Measurements from ENCODE around the gene CEP70. TPM values are rescaled to one million over a fixed set of nuclear protein-coding genes. Genes with fewer than 3 reads are reported as not detected.

Gene CEP70
- total and polyA plus RNA-seq, 2 of the 13 experiments (the other 11 are each of a cell fraction or from before 2014, with no cell fraction given): 4.0 to 22.3 TPM

DNA sequence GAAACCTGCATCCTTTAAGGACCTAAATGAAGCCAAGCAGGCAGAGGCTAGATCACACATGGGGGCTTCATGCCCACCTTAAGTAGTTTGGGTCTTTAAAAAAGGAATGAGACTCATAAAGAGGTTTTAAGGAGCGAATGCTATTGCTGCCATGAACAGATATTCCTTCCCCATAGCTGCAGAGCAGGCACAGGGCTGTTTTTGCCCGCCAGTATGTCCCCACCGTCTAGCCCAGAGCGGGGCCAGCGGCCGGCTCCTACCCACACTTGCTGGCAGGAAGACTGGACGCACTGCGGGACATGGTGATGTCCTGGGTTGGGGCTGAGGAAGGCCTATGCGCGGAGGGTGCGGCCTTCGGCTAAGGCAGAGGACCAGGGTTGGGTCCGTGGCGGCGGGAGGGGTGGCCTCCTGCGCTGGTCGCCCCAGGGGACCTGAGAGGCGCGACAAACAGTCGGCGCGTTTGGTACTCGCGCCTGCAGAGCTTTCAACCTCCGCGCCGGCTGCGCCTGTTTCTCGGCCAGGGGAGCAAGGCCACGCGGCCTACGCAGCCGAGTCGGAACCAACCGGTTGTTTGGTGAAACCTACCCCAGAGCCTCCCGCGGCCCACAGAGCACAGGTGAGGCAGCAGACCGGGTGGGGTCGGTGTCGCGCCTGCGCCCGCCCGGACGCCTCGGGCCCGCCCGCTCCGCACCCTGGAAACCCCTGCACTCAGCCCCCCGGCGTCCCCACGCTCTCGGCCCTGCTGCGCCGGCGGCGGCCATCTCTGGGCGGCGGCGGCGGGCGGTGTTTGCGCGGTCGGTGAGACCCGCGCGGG is 14.5 kb upstream of the CEP70 start, which contains the start of gene FAIM (continued):
- TF ChIP-seq RXRA (CRISPR knock-in tag; IDR thresholded peaks at IDR 0.05) (peak; percentile 66; the same call in 1 of the 2 replicates), ETV6 (CRISPR knock-in tag; conservative IDR thresholded peaks at IDR 0.05) (no peak), ARID2 (CRISPR knock-in tag; IDR thresholded peaks at IDR 0.05; ENCODE audit: borderline replicate concordance) (no peak; the same call in 1 of the 2 replicates), BHLHE40 (IDR thresholded peaks at IDR 0.05; ENCODE audit: low read length) (0 out of 2 replicates have a peak, but pooled peaks have one; percentile 4), NFKBIZ (CRISPR knock-in tag; IDR thresholded peaks at IDR 0.05) (no peak), PHF5A (CRISPR knock-in tag; IDR thresholded peaks at IDR 0.05; ENCODE audit: low read depth, unreplicated experiment) (no peak), ZNF20 (CRISPR knock-in tag; IDR thresholded peaks at IDR 0.05) (no peak), ZNF24 (IDR thresholded peaks at IDR 0.05) (no peak), ZNF567 (CRISPR knock-in tag; IDR thresholded peaks at IDR 0.05; ENCODE audit: borderline replicate concordance) (0 out of 2 replicates have a peak, but pooled peaks have one; percentile 31), ZNF607 (CRISPR knock-in tag; IDR thresholded peaks at IDR 0.05; ENCODE audit: borderline replicate concordance) (peak; percentile 86), FLYWCH1 (CRISPR knock-in tag; IDR thresholded peaks at IDR 0.05) (no peak), CBX5 (CRISPR knock-in tag; IDR thresholded peaks at IDR 0.05; ENCODE audit: borderline replicate concordance) (peak; percentile 57; the same call in 1 of the 2 replicates), ZSCAN22 (CRISPR knock-in tag; IDR thresholded peaks at IDR 0.05) (no peak), ZNF737 (CRISPR knock-in tag; IDR thresholded peaks at IDR 0.05; ENCODE audit: borderline replicate concordance) (no peak; the same call in 1 of the 2 replicates)
- TF ChIP-seq, protein P1, sequence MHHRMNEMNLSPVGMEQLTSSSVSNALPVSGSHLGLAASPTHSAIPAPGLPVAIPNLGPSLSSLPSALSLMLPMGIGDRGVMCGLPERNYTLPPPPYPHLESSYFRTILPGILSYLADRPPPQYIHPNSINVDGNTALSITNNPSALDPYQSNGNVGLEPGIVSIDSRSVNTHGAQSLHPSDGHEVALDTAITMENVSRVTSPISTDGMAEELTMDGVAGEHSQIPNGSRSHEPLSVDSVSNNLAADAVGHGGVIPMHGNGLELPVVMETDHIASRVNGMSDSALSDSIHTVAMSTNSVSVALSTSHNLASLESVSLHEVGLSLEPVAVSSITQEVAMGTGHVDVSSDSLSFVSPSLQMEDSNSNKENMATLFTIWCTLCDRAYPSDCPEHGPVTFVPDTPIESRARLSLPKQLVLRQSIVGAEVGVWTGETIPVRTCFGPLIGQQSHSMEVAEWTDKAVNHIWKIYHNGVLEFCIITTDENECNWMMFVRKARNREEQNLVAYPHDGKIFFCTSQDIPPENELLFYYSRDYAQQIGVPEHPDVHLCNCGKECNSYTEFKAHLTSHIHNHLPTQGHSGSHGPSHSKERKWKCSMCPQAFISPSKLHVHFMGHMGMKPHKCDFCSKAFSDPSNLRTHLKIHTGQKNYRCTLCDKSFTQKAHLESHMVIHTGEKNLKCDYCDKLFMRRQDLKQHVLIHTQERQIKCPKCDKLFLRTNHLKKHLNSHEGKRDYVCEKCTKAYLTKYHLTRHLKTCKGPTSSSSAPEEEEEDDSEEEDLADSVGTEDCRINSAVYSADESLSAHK (CRISPR knock-in tag; IDR thresholded peaks at IDR 0.05; ENCODE audit: borderline replicate concordance): no peak
- TF ChIP-seq, protein P2, sequence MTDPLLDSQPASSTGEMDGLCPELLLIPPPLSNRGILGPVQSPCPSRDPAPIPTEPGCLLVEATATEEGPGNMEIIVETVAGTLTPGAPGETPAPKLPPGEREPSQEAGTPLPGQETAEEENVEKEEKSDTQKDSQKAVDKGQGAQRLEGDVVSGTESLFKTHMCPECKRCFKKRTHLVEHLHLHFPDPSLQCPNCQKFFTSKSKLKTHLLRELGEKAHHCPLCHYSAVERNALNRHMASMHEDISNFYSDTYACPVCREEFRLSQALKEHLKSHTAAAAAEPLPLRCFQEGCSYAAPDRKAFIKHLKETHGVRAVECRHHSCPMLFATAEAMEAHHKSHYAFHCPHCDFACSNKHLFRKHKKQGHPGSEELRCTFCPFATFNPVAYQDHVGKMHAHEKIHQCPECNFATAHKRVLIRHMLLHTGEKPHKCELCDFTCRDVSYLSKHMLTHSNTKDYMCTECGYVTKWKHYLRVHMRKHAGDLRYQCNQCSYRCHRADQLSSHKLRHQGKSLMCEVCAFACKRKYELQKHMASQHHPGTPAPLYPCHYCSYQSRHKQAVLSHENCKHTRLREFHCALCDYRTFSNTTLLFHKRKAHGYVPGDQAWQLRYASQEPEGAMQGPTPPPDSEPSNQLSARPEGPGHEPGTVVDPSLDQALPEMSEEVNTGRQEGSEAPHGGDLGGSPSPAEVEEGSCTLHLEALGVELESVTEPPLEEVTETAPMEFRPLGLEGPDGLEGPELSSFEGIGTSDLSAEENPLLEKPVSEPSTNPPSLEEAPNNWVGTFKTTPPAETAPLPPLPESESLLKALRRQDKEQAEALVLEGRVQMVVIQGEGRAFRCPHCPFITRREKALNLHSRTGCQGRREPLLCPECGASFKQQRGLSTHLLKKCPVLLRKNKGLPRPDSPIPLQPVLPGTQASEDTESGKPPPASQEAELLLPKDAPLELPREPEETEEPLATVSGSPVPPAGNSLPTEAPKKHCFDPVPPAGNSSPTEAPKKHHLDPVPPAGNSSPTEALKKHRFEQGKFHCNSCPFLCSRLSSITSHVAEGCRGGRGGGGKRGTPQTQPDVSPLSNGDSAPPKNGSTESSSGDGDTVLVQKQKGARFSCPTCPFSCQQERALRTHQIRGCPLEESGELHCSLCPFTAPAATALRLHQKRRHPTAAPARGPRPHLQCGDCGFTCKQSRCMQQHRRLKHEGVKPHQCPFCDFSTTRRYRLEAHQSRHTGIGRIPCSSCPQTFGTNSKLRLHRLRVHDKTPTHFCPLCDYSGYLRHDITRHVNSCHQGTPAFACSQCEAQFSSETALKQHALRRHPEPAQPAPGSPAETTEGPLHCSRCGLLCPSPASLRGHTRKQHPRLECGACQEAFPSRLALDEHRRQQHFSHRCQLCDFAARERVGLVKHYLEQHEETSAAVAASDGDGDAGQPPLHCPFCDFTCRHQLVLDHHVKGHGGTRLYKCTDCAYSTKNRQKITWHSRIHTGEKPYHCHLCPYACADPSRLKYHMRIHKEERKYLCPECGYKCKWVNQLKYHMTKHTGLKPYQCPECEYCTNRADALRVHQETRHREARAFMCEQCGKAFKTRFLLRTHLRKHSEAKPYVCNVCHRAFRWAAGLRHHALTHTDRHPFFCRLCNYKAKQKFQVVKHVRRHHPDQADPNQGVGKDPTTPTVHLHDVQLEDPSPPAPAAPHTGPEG (CRISPR knock-in tag; IDR thresholded peaks at IDR 0.05): peak; percentile 100
- TF ChIP-seq, protein P3, sequence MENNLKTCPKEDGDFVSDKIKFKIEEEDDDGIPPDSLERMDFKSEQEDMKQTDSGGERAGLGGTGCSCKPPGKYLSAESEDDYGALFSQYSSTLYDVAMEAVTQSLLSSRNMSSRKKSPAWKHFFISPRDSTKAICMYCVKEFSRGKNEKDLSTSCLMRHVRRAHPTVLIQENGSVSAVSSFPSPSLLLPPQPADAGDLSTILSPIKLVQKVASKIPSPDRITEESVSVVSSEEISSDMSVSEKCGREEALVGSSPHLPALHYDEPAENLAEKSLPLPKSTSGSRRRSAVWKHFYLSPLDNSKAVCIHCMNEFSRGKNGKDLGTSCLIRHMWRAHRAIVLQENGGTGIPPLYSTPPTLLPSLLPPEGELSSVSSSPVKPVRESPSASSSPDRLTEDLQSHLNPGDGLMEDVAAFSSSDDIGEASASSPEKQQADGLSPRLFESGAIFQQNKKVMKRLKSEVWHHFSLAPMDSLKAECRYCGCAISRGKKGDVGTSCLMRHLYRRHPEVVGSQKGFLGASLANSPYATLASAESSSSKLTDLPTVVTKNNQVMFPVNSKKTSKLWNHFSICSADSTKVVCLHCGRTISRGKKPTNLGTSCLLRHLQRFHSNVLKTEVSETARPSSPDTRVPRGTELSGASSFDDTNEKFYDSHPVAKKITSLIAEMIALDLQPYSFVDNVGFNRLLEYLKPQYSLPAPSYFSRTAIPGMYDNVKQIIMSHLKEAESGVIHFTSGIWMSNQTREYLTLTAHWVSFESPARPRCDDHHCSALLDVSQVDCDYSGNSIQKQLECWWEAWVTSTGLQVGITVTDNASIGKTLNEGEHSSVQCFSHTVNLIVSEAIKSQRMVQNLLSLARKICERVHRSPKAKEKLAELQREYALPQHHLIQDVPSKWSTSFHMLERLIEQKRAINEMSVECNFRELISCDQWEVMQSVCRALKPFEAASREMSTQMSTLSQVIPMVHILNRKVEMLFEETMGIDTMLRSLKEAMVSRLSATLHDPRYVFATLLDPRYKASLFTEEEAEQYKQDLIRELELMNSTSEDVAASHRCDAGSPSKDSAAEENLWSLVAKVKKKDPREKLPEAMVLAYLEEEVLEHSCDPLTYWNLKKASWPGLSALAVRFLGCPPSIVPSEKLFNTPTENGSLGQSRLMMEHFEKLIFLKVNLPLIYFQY (CRISPR knock-in tag; IDR thresholded peaks at IDR 0.05; ENCODE audit: borderline replicate concordance): no peak
